K562 treated with DMSO at 1 percent for 4 hours (cell line): Measurements from ENCODE around the gene MSRB1. TPM values are rescaled to one million over a fixed set of nuclear protein-coding genes. Genes with fewer than 3 reads are reported as not detected.

ENCODE experiments used
- total RNA-seq: library from RNA; unstranded; fragments of 300-600 nt; gene quantifications from 2 replicates; pipeline ENCODE4 v1.2.3, GENCODE V29; 2022; ENCODE audit not compliant: insufficient read depth

Gene MSRB1, protein sequence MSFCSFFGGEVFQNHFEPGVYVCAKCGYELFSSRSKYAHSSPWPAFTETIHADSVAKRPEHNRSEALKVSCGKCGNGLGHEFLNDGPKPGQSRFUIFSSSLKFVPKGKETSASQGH
- 55.4 and 70.9 TPM in 2 replicates for total RNA-seq

GRCh38 chr16:1942810-1943726 is at the start of gene MSRB1:
TSS of gene MSRB1 (minus strand) at chr16:1943199. CDS start at chr16:1943156, 43 bp downstream.

GRCh38 chr16:1989209-1990100 is 46.5 kb upstream of the MSRB1 start, which contains the start of gene SYNGR3:
TSS of gene SYNGR3 (plus strand) at chr16:1989970. CDS start at chr16:1990103, 133 bp downstream.

GRCh38 chr16:1983544-1984346 is 40.7 kb upstream of the MSRB1 start, which contains the start of gene GFER:
TSS of gene GFER (plus strand) at chr16:1984193. CDS start at chr16:1984219, 26 bp downstream.

DNA sequence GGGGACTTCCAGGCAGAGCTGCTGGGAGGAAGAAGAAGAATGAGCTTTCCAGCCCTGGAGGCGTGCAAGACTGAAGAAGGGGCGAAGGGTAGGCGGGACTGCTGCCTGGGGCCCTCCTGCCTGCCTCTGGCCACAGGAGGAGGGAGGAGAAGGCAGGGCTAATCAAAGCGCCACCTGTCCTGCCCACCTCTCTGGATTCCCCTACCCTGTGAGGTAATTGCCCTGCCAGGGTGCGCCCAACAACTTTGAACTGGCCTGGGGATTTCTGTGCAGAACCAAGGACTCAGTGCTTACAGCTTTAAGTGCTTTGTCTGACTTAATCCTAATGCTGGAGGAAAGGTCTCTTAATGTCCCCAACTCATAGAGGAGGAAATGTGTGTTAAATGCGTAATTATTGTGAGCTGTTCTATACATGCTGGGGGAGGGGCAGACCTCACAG is 38.4 kb upstream of the MSRB1 start, which contains the start of gene NOXO1:
NOXO1 (minus strand) TSS at position 72 of the 439 bp plus-strand sequence. CDS start 290 bp downstream, outside the sequence.

GRCh38 chr16:1971796-1972489 is 28.9 kb upstream of the MSRB1 start, which contains the start of gene TBL3:
TSS of gene TBL3 (plus strand) at chr16:1972053. CDS start at chr16:1972165, 112 bp downstream.

DNA sequence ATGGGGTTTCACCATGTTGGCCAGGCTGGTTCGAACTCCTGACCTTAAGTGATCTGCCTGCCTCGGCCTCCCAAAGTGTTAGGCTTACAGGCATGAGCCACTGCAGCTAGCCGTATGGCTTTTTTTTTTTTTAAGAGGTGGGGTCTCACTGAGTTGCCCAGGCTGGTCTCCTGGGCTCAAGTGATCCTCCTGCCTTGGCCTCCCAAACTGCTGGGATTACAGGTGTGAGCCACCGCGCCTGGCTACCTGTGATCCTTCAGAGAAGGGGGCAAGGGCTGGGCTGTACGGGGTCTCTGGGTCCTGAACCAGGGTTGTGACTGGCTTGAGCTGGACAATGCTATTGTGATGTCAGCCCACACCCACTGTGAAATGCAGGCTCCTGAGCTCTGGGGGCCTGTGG is 23.5 kb upstream of the MSRB1 start, which contains the start of gene RNF151:
RNF151 (plus strand) TSS at position 397 of the 400 bp plus-strand sequence. CDS start 26 bp downstream, outside the sequence.

DNA sequence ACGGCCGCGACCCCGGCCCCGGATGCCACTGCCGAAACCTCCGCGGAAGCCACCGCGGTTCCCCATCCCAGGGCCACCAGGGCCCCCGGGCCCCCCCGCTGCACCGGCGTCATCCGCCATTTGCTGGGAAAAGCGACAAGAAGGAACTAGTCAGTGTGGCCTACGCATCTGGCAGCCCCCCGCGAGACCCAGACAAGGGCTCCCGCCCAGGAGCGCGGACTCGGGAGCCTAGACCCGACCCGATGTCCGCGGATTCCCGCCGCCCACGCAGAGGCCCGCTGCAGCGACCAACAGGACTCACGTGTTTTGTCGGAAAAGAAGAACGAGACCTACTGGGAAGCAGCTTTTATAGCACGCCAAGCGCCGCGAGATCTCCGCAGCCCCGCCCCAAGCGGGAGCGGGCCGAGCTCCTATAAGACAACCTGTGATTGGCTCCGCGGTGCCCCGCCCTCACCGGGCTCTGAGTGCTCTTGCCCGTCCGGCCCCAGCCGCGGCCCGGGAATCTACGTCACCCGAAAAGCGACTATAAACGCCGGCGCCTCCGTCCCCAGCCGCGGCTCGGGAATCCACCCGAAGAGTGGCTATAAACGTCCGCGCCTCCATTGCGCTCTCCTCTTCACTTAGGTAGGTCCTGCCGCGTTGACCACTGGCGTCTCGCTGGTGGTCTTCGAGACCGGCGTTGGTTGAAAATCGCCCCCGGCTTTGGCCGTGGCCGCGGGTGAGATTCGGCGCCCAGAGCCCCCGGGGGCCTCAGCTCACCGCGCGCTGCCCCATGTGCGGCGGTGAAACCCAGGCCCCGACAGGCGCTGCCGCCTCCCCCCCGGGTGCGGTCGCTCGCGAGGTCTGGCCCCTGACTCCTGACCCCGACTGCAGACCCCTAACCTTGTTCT is 21.8 kb upstream of the MSRB1 start, which contains the start of gene RPS2:
RPS2 (minus strand) TSS at position 321 of the 890 bp plus-strand sequence; CDS start at position 120, 201 bp downstream.

GRCh38 chr16:1959269-1960039 is 16.5 kb upstream of the MSRB1 start, which contains the start of gene NDUFB10:
TSS of gene NDUFB10 (plus strand) at chr16:1959538. CDS start at chr16:1959625, 87 bp downstream.

DNA sequence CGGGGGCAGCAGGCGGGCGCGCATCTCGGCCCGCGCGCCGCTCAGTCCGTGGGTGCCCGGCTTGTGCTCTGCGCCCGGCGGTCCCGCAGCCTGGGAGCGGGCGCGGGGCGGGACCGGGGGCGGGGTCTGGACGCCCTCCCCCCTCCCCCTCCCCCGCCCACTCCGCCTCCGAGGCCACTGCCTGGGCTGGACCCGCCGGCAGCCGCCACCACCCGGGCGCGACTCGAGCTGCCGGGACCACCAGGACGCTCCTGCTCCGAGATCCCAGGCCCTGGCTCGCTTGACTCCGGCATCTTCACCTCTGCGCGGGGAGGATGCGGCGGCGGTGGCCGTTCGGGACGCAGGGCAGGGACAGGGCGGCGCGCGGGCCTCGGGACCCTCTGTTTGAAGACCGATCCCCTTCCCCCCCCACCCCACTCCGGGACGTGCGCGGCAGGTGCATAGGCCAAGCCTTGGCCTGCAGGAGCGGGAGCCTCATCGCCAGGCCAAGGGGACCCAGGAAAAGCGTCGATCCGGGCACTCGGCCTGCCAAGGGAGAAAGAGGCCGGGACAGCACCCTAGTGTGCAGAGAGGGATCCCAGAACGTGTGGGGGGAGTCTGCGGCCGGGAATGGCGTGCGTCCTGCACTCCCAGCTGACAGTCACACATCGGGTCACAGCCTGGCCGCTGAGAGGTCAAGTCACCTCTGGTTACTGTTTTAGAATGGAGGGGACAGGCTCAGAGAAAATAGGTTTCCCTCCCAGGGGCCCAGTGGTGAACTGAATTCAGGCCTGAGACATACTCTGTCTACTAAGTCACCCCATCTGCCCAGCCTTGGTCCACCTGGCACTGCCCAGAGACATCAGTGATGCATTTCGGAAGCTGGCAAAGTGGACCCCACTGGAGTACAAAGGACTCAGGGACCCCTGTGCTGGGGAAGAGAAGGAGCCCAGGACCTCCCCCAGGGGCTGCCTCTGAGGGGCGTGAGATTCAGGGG is 24.4 kb downstream of the MSRB1 start, which contains the start of gene HS3ST6:
HS3ST6 (minus strand) TSS at position 65 of the 976 bp plus-strand sequence. CDS start 92 bp downstream, outside the sequence.

Other genes starting within 250 kb of the MSRB1 start
- 33.8 and 40.6 TPM in 2 replicates for gene MAPK8IP3, start 237.0 kb downstream of the MSRB1 start, total RNA-seq
- 64.2 and 84.8 TPM in 2 replicates for gene NME3, start 171.7 kb downstream of the MSRB1 start, total RNA-seq
- gene EME2, start 170.4 kb downstream of the MSRB1 start, total RNA-seq: 5.9 and 6.2 TPM in 2 replicates
- gene MRPS34, start 170.1 kb downstream of the MSRB1 start, total RNA-seq: 233 and 260 TPM in 2 replicates
- gene SPSB3, start 160.6 kb downstream of the MSRB1 start, total RNA-seq: 61.7 and 72.9 TPM in 2 replicates
- 116 and 132 TPM in 2 replicates for gene NUBP2, start 160.2 kb downstream of the MSRB1 start, total RNA-seq
- gene IGFALS, start 149.5 kb downstream of the MSRB1 start, total RNA-seq: 0.61 and 0.96 TPM in 2 replicates
- 59.4 and 75.6 TPM in 2 replicates for gene HAGH, start 116.4 kb downstream of the MSRB1 start, total RNA-seq
- gene FAHD1, start 116.0 kb downstream of the MSRB1 start, total RNA-seq: 12.5 and 17.8 TPM in 2 replicates
- 61.7 and 62.6 TPM in 2 replicates for gene MEIOB, start 71.0 kb downstream of the MSRB1 start, total RNA-seq
- not detected in 2 replicates for gene HS3ST6, start 24.8 kb downstream of the MSRB1 start, total RNA-seq
- 0.47 TPM in 1 of 2 replicates, not detected in the other for gene RPL3L, start 11.5 kb upstream of the MSRB1 start, total RNA-seq
- gene NDUFB10, start 16.3 kb upstream of the MSRB1 start, total RNA-seq: 214 and 219 TPM in 2 replicates
- 6,829 and 8,005 TPM in 2 replicates for gene RPS2, start 21.6 kb upstream of the MSRB1 start, total RNA-seq
- gene RNF151, start 23.7 kb upstream of the MSRB1 start, total RNA-seq: not detected in 2 replicates
- gene TBL3, start 28.9 kb upstream of the MSRB1 start, total RNA-seq: 41.9 and 47.0 TPM in 2 replicates
- not detected in 2 replicates for gene NOXO1, start 38.3 kb upstream of the MSRB1 start, total RNA-seq
- gene GFER, start 41.0 kb upstream of the MSRB1 start, total RNA-seq: 54.4 and 64.7 TPM in 2 replicates
- 30.6 and 35.1 TPM in 2 replicates for gene SYNGR3, start 46.8 kb upstream of the MSRB1 start, total RNA-seq
- gene ZNF598, start 66.6 kb upstream of the MSRB1 start, total RNA-seq: 103 and 116 TPM in 2 replicates
- gene NPW, start 76.6 kb upstream of the MSRB1 start, total RNA-seq: 1.6 and 5.6 TPM in 2 replicates
- gene NHERF2, start 83.7 kb upstream of the MSRB1 start, total RNA-seq: 28.8 and 29.0 TPM in 2 replicates
- gene NTHL1, start 104.6 kb upstream of the MSRB1 start, total RNA-seq: 20.7 and 23.3 TPM in 2 replicates
- 42.5 and 52.7 TPM in 2 replicates for gene TSC2, start 104.8 kb upstream of the MSRB1 start, total RNA-seq
- 67.2 and 116 TPM in 2 replicates for gene PKD1, start 192.7 kb upstream of the MSRB1 start, total RNA-seq
- 3.5 and 3.9 TPM in 2 replicates for gene RAB26, start 205.4 kb upstream of the MSRB1 start, total RNA-seq
- 103 and 117 TPM in 2 replicates for gene TRAF7, start 212.6 kb upstream of the MSRB1 start, total RNA-seq